Activated CD4-positive, CD25-positive, alpha-beta regulatory T cell treated with anti-CD3 and anti-CD28 coated beads, Interleukin-2, amount 50 U/mL, for 24 hours (primary cell): ENCODE results near the gene SCYGR1.
A peak's percentile ranks its signal among the peaks of the same experiment; 100 is the strongest.
"Not testable (repeated sequence)": the region's sequence is repeated elsewhere in the genome, so short reads cannot be mapped to it uniquely, and the experiment has no call there.

Experiments
- ATAC-seq, 2 donors: fragments of 150-1000 bp; cut with Tn5 transposase; one replicate each; pipeline ENCODE4 v1.10.0; 2021; ENCODE audit warnings: mild to moderate bottlenecking in 1 of 2, moderate library complexity in 1 of 2

The SCYGR1 gene

GRCh38 chr2:227387583-227387982 lies at the start of gene SCYGR1:
TSS of gene SCYGR1 (minus strand) at chr2:227387949. CDS start at chr2:227387949, 0 bp downstream.
- ATAC-seq, result not testable (repeated sequence)

DNA sequence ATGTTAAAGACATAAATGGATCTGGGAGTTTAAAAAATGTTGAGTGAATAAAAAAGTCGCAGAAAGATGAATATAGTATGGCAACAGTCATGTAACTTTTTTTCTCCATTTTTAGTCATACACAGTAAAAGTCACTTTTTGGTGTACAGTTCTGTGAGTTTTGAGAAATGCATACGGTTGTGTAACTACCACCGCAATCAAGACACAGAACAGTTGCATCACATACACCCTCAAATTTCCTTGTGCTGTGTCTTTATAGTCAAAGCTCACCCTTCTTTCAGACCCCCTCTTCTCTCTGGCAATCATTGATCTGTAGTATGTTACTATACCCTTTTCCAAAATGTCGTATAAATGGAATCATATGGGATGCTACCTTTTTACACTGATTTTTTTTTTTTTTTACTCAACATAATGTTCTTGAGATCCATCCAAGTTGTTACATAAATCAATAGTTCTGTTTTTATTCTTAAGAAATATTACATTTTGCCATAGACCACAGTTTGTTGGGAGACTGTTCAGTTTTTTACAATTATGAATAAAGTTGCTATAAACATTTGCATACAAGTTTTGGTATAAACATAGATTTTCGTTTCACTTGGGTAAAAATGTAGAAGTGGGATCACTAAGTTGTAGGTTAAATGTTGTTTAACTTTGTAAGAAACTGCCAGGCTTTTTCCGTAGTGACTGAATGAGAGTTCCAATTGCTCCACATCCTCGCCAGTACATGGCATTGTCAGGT lies 48.9 kb upstream of the SCYGR1 start:
- no peak for ATAC-seq

DNA sequence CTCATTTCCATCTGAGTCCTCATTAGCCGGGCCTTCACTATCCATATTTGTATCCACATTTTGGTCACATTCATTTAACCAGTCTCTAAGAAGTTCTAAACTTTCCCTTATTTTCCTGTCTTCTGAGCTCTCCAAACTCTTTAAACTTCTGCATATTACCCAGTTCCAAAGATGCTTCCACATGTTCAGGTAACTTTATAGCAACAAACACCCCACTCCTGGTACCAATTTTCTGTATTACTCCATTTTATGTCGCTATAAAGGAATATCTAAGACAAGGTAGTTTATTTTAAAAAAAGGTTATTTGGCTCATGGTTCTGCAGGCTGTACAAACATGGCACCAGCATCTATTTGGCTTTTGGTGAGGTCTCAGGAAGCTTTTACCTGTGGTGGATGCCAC lies 45.4 kb upstream of the SCYGR1 start:
- no peak for ATAC-seq

DNA sequence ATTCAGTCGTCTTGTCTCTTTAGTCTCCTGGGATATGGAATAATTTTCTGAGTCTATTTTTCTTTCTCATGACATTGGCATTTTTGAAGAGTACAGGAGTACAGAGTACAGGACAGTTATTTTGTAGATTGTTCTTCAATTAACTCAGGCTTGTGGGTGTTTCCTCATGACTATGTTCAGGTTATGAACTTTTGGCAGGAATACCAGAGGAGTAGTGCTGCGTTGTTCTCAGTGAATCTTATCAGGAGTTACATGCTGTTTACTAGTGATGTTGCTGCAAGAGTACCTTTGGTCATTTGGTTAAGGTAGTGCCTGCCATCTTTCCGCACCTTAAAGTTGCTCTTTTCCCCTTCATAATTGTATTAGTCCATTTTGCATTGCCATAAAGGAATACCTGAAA lies 42.9 kb upstream of the SCYGR1 start:
- no peak for ATAC-seq

GRCh38 chr2:227428731-227429285 lies 41.1 kb upstream of the SCYGR1 start:
- no peak for ATAC-seq

DNA sequence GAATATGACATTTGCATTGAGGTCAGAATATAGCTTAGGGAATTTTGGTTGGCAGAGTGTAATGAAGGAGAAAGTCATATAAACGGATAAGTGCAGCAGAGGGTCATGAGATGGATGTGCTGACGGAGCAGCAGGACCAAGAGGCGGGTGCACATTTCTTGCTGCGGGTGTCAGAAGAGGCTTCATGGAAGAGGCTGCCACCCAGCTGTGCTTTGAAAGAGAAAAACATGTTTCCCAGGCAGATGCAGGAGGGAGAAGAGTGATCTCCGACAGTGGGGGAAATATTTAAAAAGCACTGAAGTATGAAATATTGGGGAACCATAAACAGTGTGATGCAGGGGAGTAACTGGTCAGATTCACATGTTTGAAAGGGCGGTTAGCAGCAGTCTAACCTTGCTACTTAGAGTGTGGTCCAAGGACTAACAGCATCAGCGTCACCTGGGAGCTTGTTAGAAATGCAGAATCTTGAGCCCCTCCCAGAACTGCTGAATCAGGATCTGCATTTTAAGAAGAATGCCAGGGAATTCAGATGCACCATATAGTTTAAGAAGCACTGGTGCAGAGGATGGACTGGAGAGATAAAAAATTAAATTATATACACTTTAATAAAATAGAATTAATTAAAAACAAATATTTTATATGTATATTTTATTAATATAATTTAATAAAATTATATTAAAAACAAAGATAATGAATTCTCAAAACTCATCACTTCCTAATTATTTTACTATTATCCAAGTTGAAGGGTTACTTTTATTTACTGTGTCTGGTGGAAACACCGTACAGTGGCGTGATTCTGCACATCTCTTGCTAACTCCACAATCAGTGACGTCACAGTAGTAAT lies 36.1 kb upstream of the SCYGR1 start:
- ATAC-seq, result no peak

- ATAC-seq, result no peak
These were observed 32.6 kb upstream of the SCYGR1 start for GRCh38 chr2:227420087-227421052.

DNA sequence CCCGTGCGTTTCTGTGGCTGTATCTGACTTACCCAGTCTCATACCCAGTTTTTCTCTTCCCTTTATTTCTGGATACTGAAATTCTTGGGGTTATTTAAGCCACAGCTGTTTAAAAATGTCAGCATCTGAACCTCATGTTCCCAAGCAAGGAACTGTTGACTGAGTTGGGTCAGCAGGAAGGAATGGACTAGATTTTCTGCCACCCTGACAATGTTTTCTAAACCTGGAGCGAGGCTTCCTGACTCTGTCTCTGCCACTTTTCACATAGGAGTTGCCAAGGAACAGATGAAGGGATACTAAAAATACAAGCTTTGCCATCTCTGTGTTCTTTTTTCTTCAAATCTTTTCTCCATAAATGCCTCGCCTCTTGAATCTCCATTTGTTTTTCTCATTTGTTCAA lies 29.0 kb upstream of the SCYGR1 start:
- no peak for ATAC-seq

GRCh38 chr2:227415538-227416424 lies 28.0 kb upstream of the SCYGR1 start:
- ATAC-seq, result no peak

DNA sequence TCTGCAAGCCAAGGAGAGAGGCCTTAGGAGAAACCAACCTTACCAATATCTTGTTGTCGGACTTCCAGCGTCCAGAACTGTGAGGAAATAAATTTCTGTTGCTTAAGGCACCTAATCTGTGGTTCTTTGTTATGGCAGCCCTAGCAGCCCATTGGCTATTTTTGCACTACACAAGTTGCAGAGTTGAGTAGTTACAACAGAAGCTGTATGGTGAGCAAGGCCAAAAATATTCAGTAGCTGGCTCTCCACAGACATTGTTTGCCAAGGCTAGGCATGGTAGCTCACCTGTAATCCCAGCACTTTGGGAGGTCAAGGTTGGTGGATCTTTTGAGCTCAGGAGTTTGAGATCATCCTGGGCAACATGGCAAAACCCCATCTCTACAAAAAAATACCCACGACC lies 27.1 kb upstream of the SCYGR1 start:
- no peak for ATAC-seq

GRCh38 chr2:227413371-227413770 lies 25.6 kb upstream of the SCYGR1 start:
- no peak for ATAC-seq

DNA sequence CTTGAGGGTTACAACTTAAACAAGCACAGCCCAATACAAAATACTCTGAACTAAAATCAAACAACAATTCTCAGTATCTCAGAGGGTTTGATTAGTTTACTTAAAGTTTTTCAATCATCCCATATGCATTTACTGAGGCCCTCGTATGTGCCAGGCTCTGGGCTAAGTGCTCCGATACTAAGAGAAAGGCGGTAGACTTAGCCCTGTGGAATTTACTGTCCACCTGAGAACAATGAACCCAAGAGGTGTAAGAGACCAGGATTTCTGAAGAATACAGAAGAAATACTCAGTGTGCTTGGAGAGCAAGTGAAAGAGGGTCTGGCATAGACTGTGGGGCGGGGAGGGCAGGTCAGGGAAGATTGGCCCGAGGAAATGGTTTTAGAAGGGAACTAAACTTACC lies 25.1 kb upstream of the SCYGR1 start:
- ATAC-seq, result no peak

- ATAC-seq, result no peak
These were observed 24.2 kb upstream of the SCYGR1 start for GRCh38 chr2:227411990-227412350.

DNA sequence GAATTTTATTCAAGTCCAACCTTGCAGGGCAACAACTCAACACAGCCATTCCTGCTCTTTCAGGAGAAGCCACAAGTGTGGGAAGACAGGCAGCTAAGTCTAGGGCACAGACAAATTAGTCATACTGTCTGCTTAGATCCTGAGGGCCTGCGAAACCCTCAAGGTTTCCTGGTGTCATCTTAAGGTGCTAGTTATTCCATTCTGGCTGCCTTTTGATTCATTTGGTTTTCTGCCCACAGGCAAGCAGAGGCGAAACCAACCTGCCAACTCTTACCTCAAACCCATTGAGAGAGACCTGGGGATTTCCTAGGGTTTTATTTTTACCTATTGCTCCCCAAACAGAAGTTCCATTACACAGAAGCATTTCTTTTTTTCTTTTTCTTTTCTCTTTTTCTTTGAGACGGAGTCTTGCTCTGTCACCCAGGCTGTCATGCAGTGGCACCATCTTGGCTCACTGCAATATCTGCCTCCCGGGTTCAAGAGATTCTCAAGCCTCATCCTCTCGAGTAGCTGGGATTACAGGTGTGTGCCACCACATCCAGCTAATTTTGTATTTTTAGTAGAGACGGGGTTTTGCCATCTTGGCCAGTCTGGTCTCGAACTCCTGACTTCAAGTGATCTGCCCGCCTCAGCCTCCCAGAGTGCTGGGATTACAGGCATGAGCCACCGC lies 23.7 kb upstream of the SCYGR1 start:
- peak; percentile 86 to 89 for ATAC-seq

- no peak for ATAC-seq
These were observed 22.4 kb upstream of the SCYGR1 start for GRCh38 chr2:227410191-227410590.

- no peak for ATAC-seq
These were observed 19.9 kb upstream of the SCYGR1 start for GRCh38 chr2:227407591-227408151.

DNA sequence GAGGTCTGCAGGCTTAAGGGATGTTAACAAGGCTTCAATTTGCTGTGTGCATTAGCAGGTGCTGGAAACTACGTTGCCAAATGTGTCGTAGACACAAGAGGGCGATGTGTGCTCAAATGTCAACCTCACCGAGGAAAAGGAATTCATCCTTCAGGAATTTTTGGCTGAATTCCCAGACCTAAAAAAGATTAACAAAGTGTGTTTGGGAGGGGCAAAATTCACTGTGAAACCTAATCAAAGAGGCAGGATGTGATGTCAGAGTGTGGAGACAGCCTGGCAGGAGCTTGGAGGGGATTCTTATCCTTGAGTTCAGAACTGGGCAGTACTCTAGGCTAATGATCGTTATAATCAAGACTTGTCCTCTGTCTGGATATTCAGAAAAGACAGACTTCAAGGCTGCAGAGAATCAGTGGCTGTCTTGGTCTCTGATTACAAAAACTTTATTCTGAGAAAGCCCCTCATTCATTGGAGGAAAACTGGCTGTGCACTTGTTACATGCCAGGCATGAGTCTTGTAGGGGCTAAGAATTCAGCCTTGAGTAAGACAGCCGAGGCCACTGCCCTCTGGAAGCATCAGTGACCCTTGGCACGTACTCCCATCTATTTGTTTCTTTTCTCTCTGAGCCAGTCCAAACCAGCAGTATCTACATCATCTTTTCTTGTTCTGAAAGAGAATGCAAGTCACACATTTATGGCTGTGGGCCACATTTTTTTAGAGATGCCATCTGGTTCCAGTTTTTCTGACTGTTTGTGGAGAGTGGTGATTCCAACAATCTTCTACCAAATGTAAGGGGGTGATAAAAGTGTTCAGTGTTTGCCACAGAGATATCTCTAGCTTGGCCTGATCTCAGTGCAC lies 18.7 kb upstream of the SCYGR1 start:
- ATAC-seq, result no peak

DNA sequence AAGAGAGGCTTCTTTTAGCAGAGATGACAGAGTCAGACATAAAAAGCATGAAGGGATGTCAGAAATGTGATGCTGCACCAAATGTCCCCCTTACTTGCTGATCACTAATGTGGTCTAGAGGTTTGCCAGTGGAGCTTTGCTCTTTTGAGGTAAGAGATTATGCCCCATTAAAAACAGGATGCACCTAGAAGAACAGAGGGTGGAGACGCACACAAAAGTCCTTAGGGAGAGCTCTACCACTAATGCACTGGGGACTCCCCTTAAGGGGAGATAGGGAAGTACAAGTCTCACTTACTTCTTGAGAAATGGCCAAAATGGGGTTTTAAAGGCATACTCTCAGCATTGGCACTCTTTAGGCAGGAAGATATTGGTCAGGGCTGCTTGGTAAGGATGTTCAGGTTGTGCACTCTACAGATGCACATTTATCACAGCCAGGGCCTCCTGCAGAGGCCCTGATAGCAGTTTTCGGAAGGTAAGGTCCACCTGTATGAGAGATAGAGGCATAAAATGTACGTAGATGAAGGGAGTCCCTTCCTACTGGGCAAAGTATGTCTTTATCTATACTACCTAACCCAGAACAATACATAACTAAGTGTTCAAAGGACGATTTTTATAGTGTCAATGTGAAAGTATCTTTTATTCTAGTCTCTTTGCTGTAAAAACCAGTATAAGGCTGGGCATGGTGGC lies 17.0 kb upstream of the SCYGR1 start:
- no peak for ATAC-seq

DNA sequence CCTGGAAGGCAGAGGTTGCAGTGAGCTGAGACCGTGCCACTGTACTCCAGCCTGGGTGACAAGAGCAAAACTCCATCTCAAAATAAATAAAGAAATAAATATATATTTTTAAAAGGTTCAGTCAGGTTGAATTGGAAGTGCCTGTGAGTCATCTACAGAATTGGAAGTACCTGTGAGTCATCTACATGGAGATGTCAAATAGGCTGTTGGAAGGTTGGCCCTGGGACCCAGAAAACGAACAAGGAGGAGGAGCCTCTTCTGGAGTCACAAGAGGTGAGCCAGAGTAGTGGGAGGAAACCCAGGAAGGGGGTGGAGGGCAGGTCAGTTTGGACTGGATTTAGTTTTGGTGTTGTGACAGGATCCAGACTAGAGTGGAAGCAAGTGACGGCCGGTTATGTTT lies 15.2 kb upstream of the SCYGR1 start:
- peak in 1 of 2 donors; percentile 38 for ATAC-seq
